GM21576 (cell line): Measurements from ENCODE around the gene CYP1A2.

Experiments used
- ATAC-seq: cut with Tn5 transposase; IDR thresholded peaks from one replicate; pipeline ENCODE4 v1.9.1; 2021; ENCODE audit warnings: mild to moderate bottlenecking, moderate library complexity; ENCODE audit not compliant: unreplicated experiment

The CYP1A2 gene

DNA sequence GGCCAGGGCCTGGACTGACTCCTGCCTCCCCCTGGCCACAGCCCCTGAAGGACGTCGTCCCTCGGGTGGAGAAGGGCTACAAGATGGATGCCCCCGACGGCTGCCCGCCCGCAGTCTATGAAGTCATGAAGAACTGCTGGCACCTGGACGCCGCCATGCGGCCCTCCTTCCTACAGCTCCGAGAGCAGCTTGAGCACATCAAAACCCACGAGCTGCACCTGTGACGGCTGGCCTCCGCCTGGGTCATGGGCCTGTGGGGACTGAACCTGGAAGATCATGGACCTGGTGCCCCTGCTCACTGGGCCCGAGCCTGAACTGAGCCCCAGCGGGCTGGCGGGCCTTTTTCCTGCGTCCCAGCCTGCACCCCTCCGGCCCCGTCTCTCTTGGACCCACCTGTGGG lies 53.6 kb downstream of the CYP1A2 start:
- ATAC-seq = no peak

DNA sequence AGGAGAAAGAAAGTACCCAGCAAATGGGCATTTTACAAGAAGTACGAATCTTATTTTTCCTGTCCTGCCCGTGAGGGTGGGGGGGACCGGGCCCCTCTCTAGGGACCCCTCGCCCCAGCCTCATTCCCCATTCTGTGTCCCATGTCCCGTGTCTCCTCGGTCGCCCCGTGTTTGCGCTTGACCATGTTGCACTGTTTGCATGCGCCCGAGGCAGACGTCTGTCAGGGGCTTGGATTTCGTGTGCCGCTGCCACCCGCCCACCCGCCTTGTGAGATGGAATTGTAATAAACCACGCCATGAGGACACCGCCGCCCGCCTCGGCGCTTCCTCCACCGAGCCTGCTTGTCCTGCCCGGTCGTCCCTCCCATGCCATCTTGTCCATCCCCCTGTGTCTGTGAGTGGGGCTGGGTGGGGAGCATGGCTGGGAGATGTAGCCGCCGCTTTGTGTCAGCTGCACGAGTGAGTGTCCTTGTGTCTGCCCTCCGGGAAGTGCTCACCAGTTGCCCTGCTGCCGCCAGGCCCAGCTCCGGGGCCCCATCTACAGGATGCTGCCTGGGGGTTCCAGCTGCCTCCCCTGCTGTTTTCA lies 54.3 kb downstream of the CYP1A2 start:
- ATAC-seq = no peak

DNA sequence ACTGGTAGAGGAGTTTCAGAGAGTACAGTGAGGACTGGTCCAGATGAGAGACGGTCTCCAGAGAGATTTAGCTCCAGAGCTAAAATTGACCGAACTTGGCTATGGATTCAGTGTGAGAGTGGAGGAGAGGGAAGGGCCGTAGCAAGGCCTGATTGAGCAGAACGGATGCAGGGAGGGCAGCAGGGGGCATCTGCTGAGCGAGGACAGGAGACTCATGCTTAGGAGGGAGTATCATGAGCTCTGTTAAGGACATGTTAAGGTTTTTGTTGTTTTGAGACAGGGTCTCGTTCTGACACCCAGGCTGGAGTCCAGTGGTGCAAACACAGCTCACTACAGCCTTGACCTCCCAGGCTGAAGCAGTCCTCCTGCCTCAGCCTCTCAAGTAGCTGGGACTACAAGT lies 56.3 kb downstream of the CYP1A2 start:
- no peak for ATAC-seq
